Measurements from ENCODE around the gene DHX32. TPM values are rescaled to one million over a fixed set of nuclear protein-coding genes. Genes with fewer than 3 reads are reported as not detected.

DHX32 gene
- total RNA-seq, 1 experiment from 2014 or later: 32.2 TPM

- Mint-ChIP-seq H3K27ac (ENCODE audit: unreplicated experiment) (no peak overlapping the region), H3K4me1 (ENCODE audit: low read depth, unreplicated experiment) (no peaks in the 10 kb centered on the region), H3K4me3 (ENCODE audit: low read depth, unreplicated experiment) (no peak overlapping the region), H3K27me3 (ENCODE audit: unreplicated experiment) (no peaks in the 10 kb centered on the region), H3K9me3 (ENCODE audit: low read depth, unreplicated experiment) (no peaks in the 10 kb centered on the region), H3K36me3 (ENCODE audit: insufficient read depth, unreplicated experiment) (peaks cover 30% of the 10 kb centered on the region)
- no peak for DNase-seq
- TF ChIP-seq, protein P1, sequence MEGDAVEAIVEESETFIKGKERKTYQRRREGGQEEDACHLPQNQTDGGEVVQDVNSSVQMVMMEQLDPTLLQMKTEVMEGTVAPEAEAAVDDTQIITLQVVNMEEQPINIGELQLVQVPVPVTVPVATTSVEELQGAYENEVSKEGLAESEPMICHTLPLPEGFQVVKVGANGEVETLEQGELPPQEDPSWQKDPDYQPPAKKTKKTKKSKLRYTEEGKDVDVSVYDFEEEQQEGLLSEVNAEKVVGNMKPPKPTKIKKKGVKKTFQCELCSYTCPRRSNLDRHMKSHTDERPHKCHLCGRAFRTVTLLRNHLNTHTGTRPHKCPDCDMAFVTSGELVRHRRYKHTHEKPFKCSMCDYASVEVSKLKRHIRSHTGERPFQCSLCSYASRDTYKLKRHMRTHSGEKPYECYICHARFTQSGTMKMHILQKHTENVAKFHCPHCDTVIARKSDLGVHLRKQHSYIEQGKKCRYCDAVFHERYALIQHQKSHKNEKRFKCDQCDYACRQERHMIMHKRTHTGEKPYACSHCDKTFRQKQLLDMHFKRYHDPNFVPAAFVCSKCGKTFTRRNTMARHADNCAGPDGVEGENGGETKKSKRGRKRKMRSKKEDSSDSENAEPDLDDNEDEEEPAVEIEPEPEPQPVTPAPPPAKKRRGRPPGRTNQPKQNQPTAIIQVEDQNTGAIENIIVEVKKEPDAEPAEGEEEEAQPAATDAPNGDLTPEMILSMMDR (IDR thresholded peaks at IDR 0.05; ENCODE audit: unreplicated experiment): no peak
- BruUV-seq (replicated peaks): no TSS peak
- intact Hi-C loops (cut with micrococcal nuclease; ENCODE audit: unreplicated experiment): no loop called here
- CTCF ChIA-PET: no interaction called here
Observed at GRCh38 chr10:125840955-125841354, 40.1 kb downstream of the DHX32 start.

DNA sequence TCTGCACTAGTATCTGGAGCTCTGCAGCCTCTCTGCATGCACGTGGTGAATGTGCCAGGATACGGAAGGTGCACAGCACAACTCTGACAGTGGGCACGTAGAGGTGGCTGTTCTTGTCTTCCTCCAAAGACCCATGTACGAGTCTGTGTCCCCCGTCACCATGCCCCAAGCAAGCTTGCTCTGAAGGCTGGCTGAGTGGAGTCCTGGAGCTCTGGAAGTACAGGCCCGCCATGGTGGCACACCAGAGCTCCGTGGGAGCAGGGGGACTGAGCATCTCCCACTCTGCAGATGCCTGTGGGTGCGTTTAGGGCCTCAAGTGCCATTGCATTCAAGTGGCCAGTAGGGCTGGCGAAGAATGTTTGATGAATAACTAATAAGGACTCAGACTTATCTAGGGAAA, 40.7 kb downstream of the DHX32 start:
- H3K4me1 Mint-ChIP-seq (ENCODE audit: low read depth, unreplicated experiment): no peaks in the 10 kb centered on the region
- no peak overlapping the region for H3K27ac Mint-ChIP-seq (ENCODE audit: unreplicated experiment)
- no TSS peak for BruUV-seq (replicated peaks)
- H3K9me3 Mint-ChIP-seq (ENCODE audit: low read depth, unreplicated experiment): no peaks in the 10 kb centered on the region
- peaks cover 32% of the 10 kb centered on the region for H3K36me3 Mint-ChIP-seq (ENCODE audit: insufficient read depth, unreplicated experiment)
- CTCF ChIA-PET: no interaction called here
- intact Hi-C loops (cut with micrococcal nuclease; ENCODE audit: unreplicated experiment): no loop called here
- no peak overlapping the region for H3K4me3 Mint-ChIP-seq (ENCODE audit: low read depth, unreplicated experiment)
- no peak for DNase-seq
- TF ChIP-seq, protein P1 (IDR thresholded peaks at IDR 0.05; ENCODE audit: unreplicated experiment): no peak
- H3K27me3 Mint-ChIP-seq (ENCODE audit: unreplicated experiment): no peaks in the 10 kb centered on the region

DNA sequence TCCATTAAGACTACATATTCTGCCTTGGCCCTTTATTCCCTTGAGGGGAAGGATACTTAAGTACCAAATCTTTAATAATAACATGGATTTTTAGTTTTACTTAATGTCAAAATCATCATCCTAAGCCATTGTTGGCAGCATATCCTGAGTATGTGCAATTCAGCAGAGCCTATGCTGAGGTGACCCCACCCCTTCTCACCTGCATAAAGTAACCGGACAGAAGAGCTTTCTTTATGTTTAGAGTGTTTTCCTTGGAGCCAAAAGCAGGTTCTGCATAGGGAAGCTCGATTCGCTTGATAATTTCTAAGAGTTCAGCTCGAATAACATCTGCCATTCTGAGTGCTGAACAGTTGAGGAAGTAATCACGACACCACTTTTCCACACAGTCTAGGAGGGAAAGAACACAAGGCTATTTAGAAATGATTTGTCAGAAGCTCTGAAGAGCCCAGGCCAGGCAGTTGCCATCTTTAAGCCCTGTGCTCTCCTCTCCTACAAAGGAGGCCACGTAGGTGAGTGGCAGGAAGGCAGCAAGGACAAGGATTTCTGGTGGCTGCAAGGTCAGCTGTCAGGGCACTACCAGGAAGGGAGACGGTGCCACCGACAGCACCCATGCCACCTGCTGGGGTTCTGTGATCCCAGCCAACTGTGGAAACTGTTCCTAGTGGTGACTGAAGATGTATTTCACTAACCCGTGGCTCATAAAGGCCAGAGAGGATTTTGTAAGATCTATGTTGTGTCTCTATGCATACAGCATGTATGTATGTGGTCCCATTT, 42.1 kb downstream of the DHX32 start:
- Mint-ChIP-seq H3K36me3 (ENCODE audit: insufficient read depth, unreplicated experiment) (peaks cover 36% of the 10 kb centered on the region), H3K27me3 (ENCODE audit: unreplicated experiment) (no peaks in the 10 kb centered on the region), H3K4me1 (ENCODE audit: low read depth, unreplicated experiment) (no peaks in the 10 kb centered on the region), H3K4me3 (ENCODE audit: low read depth, unreplicated experiment) (no peak overlapping the region), H3K9me3 (ENCODE audit: low read depth, unreplicated experiment) (no peaks in the 10 kb centered on the region), H3K27ac (ENCODE audit: unreplicated experiment) (no peak overlapping the region)
- no peak for DNase-seq
- intact Hi-C loops (cut with micrococcal nuclease; ENCODE audit: unreplicated experiment): no loop called here
- CTCF ChIA-PET: no interaction called here
- TF ChIP-seq, protein P1 (IDR thresholded peaks at IDR 0.05; ENCODE audit: unreplicated experiment): no peak
- no TSS peak for BruUV-seq (replicated peaks)

DNA sequence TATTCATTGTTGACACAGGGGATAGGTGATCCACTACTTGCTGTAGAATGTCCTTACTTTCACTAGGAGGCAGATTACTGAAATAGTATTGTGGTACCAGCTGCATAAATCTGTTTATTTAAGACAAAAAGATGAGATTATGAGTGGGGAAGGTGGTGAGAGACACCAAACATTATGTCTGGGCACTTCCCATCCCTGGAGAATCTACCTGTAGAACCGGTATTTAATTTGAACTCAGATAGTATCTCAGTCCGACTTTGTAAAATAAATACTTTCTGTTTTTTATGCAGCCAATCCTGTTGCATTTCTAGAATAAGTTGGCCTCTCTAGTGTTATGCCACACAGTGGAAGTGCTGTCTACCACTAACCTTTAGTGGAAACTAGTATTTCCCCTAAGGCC, 44.3 kb downstream of the DHX32 start:
- intact Hi-C loops (cut with micrococcal nuclease; ENCODE audit: unreplicated experiment): no loop called here
- Mint-ChIP-seq H3K36me3 (ENCODE audit: insufficient read depth, unreplicated experiment) (peaks cover 47% of the 10 kb centered on the region), H3K27me3 (ENCODE audit: unreplicated experiment) (no peaks in the 10 kb centered on the region), H3K4me1 (ENCODE audit: low read depth, unreplicated experiment) (no peaks in the 10 kb centered on the region), H3K4me3 (ENCODE audit: low read depth, unreplicated experiment) (no peak overlapping the region), H3K9me3 (ENCODE audit: low read depth, unreplicated experiment) (no peaks in the 10 kb centered on the region), H3K27ac (ENCODE audit: unreplicated experiment) (no peak overlapping the region)
- CTCF ChIA-PET: no interaction called here
- DNase-seq: no peak
- TF ChIP-seq, protein P1 (IDR thresholded peaks at IDR 0.05; ENCODE audit: unreplicated experiment): no peak
- no TSS peak for BruUV-seq (replicated peaks)
